Activated naive CD8-positive, alpha-beta T cell treated with anti-CD3 and anti-CD28 coated beads, Interleukin-2, amount 50 U/mL, for 24 hours (primary cell): Measurements from ENCODE around the gene TM6SF1.
"Not testable (repeated sequence)": the region's sequence is repeated elsewhere in the genome, so short reads cannot be mapped to it uniquely, and the experiment has no call there.

ENCODE experiments used
- ATAC-seq: fragments of 150-1000 bp; cut with Tn5 transposase; one replicate; pipeline ENCODE4 v1.10.0; 2021
- DNase-seq: peaks from one replicate; pipeline ENCODE4 v3.0.0; 2021
- H3K27ac Mint-ChIP-seq: one replicate; pipeline ENCODE4 v1.8.0; 2021; ENCODE audit warnings: mild to moderate bottlenecking, mixed read lengths
- H3K27me3 Mint-ChIP-seq: one replicate; pipeline ENCODE4 v1.8.0; 2021; ENCODE audit warnings: mixed read lengths
- H3K36me3 Mint-ChIP-seq: one replicate; pipeline ENCODE4 v1.8.0; 2021; ENCODE audit warnings: low read depth, mixed read lengths
- H3K4me1 Mint-ChIP-seq: one replicate; pipeline ENCODE4 v1.8.0; 2021; ENCODE audit warnings: mixed read lengths
- H3K4me3 Mint-ChIP-seq: one replicate; pipeline ENCODE4 v1.8.0; 2021; ENCODE audit warnings: mild to moderate bottlenecking, moderate library complexity, mixed read lengths
- H3K9me3 Mint-ChIP-seq: one replicate; pipeline ENCODE4 v1.8.0; 2021; ENCODE audit warnings: mixed read lengths

Gene TM6SF1

GRCh38 chr15:83164771-83165404 is 57.4 kb downstream of the TM6SF1 start:
- peak overlapping the region; percentile 66 for H3K27ac Mint-ChIP-seq

GRCh38 chr15:83166218-83166617 is 58.8 kb downstream of the TM6SF1 start:
- DNase-seq (no peak), ATAC-seq (no peak)
- Mint-ChIP-seq H3K4me3 (no peak overlapping the region), H3K36me3 (no peaks in the 10 kb centered on the region), H3K27me3 (peaks cover 14% of the 10 kb centered on the region), H3K4me1 (peaks cover 19% of the 10 kb centered on the region), H3K9me3 (peaks cover 24% of the 10 kb centered on the region), H3K27ac (no peak overlapping the region)

More at GRCh38 chr15:83164771-83165404, 57.4 kb downstream of the TM6SF1 start:
- DNase-seq: no peak
- Mint-ChIP-seq H3K4me1 (peaks cover 19% of the 10 kb centered on the region), H3K9me3 (peaks cover 24% of the 10 kb centered on the region), H3K4me3 (no peak overlapping the region), H3K36me3 (no peaks in the 10 kb centered on the region), H3K27me3 (peaks cover 15% of the 10 kb centered on the region)
- peak; percentile 36 for ATAC-seq

GRCh38 chr15:83166830-83167229 is 59.4 kb downstream of the TM6SF1 start:
- Mint-ChIP-seq H3K4me3 (no peak overlapping the region), H3K36me3 (no peaks in the 10 kb centered on the region)
- no peak for ATAC-seq

GRCh38 chr15:83169576-83169975 is 62.1 kb downstream of the TM6SF1 start:
- not testable (repeated sequence) for H3K36me3 Mint-ChIP-seq, ATAC-seq, H3K4me3 Mint-ChIP-seq, DNase-seq, H3K27ac Mint-ChIP-seq, H3K4me1 Mint-ChIP-seq, H3K27me3 Mint-ChIP-seq
- H3K9me3 Mint-ChIP-seq: peaks cover 21% of the 10 kb centered on the region

More at GRCh38 chr15:83166830-83167229, 59.4 kb downstream of the TM6SF1 start:
- H3K27me3 Mint-ChIP-seq: peaks cover 14% of the 10 kb centered on the region
- H3K27ac Mint-ChIP-seq: no peak overlapping the region
- H3K4me1 Mint-ChIP-seq: peaks cover 19% of the 10 kb centered on the region
- no peak for DNase-seq
- peaks cover 24% of the 10 kb centered on the region for H3K9me3 Mint-ChIP-seq

GRCh38 chr15:83170474-83171165 is 63.2 kb downstream of the TM6SF1 start:
- DNase-seq: no peak
- peaks cover 20% of the 10 kb centered on the region for H3K9me3 Mint-ChIP-seq
- H3K27me3 Mint-ChIP-seq: peaks cover 6% of the 10 kb centered on the region
- no peaks in the 10 kb centered on the region for H3K36me3 Mint-ChIP-seq
- H3K4me3 Mint-ChIP-seq: no peak overlapping the region
- H3K4me1 Mint-ChIP-seq: no peaks in the 10 kb centered on the region
- ATAC-seq: no peak
- no peak overlapping the region for H3K27ac Mint-ChIP-seq

GRCh38 chr15:83174891-83175290 is 67.4 kb downstream of the TM6SF1 start:
- Mint-ChIP-seq H3K36me3 (no peaks in the 10 kb centered on the region), H3K9me3 (no peaks in the 10 kb centered on the region), H3K27me3 (no peaks in the 10 kb centered on the region), H3K4me3 (no peak overlapping the region), H3K27ac (no peak overlapping the region), H3K4me1 (no peaks in the 10 kb centered on the region)
- DNase-seq (no peak), ATAC-seq (no peak)

- ATAC-seq (no peak), DNase-seq (no peak)
- H3K36me3 Mint-ChIP-seq: no peaks in the 10 kb centered on the region
- H3K4me3 Mint-ChIP-seq: no peak overlapping the region
- H3K9me3 Mint-ChIP-seq: no peaks in the 10 kb centered on the region
- H3K4me1 Mint-ChIP-seq: no peaks in the 10 kb centered on the region
- H3K27me3 Mint-ChIP-seq: no peaks in the 10 kb centered on the region
- no peak overlapping the region for H3K27ac Mint-ChIP-seq
Measured at GRCh38 chr15:83178390-83178789, 70.9 kb downstream of the TM6SF1 start.

- DNase-seq (no peak), ATAC-seq (no peak)
- Mint-ChIP-seq H3K9me3 (no peaks in the 10 kb centered on the region), H3K4me3 (no peak overlapping the region), H3K4me1 (no peaks in the 10 kb centered on the region), H3K36me3 (no peaks in the 10 kb centered on the region), H3K27ac (no peak overlapping the region), H3K27me3 (no peaks in the 10 kb centered on the region)
Measured at GRCh38 chr15:83178869-83179325, 71.5 kb downstream of the TM6SF1 start.

- ATAC-seq: no peak
- Mint-ChIP-seq H3K27ac (no peak overlapping the region), H3K4me3 (no peak overlapping the region), H3K9me3 (no peaks in the 10 kb centered on the region), H3K36me3 (no peaks in the 10 kb centered on the region), H3K27me3 (no peaks in the 10 kb centered on the region), H3K4me1 (no peaks in the 10 kb centered on the region)
- no peak for DNase-seq
Measured at GRCh38 chr15:83185561-83185960, 78.1 kb downstream of the TM6SF1 start.
